Lower leg skin (tissue), 4 donors: ENCODE results near the gene C19orf33. TPM values are rescaled to one million over a fixed set of nuclear protein-coding genes. Genes with fewer than 3 reads are reported as not detected.

ENCODE experiments used
- DNase-seq, 2 donors: peaks; one replicate each; pipeline ENCODE4 v3.0.0-alpha.2; 2019; ENCODE audit warnings: low spot score in 2 of 2
- H3K4me3 ChIP-seq: fragments of 200-600 bp; sonication (generic); 2 replicates; pipeline ENCODE4 v1.5.1; 2017; ENCODE audit warnings: mild to moderate bottlenecking, low read depth; ENCODE audit not compliant: poor library complexity, severe bottlenecking
- POLR2A ChIP-seq, 2 donors: fragments of 450-650 bp; IDR thresholded peaks; one replicate each; pipeline ENCODE4 v1.6.1; 2016 to 2017; ENCODE audit warnings: antibody characterized with exemption in 2 of 2, mild to moderate bottlenecking in 1 of 2, moderate library complexity in 1 of 2
- WGBS, 2 donors: methylation state at CpG; one replicate each; pipeline ENCODE4 v1.1.5; 2018; 5-methylcytosine and 5-hydroxymethylcytosine counted together
- intact Hi-C: fragments of 100-400 bp; cut with DNase I; formaldehyde crosslinking; loops from one replicate; pipeline ENCODE4 v1.15.0; 2023; ENCODE audit warnings: low total_unique reads
- total RNA-seq, 4 donors: library from RNA; depleted of rRNA; stranded (reverse); fragments of >200 nt; gene quantifications; one replicate each; pipeline ENCODE4 v1.1.0, GENCODE V29; 2016
- TF ChIP-seq, protein P1 (sequence below), 3 donors: fragments of 450-650 bp; IDR thresholded peaks; one replicate each; pipeline ENCODE4 v1.5.1; 2016; ENCODE audit warnings: antibody characterized with exemption in 3 of 3, mild to moderate bottlenecking in 3 of 3, moderate library complexity in 2 of 3

The C19orf33 gene
- total RNA-seq, 4 donors from 2014 or later: 373 to 601 (median 426) TPM

DNA sequence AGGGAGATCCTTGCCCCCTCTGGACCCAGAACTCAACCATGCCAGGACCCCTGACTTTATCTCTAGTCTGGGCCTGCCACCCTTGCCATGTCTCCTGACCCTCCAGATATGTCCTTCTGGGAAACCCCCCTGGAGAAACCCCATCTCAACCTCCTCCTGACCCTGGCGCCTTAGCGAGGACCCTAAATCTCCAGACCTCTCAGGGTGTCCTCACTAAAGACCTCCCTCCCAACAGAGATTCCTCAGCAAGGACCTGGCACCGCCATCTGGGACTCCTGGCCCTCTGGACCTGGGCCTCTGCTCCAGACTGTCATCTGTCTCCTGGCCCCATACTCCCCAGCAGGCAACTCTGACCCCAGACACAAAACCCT lies 16.9 kb downstream of the C19orf33 start:
- 80 to 90% methylated on average over 3 of the region's 3 CpGs for WGBS, 2 donors
- intact Hi-C loops: no loop called here
- DNase-seq: no peak
- H3K4me3 ChIP-seq: no peak overlapping the region
- TF ChIP-seq, protein P1, sequence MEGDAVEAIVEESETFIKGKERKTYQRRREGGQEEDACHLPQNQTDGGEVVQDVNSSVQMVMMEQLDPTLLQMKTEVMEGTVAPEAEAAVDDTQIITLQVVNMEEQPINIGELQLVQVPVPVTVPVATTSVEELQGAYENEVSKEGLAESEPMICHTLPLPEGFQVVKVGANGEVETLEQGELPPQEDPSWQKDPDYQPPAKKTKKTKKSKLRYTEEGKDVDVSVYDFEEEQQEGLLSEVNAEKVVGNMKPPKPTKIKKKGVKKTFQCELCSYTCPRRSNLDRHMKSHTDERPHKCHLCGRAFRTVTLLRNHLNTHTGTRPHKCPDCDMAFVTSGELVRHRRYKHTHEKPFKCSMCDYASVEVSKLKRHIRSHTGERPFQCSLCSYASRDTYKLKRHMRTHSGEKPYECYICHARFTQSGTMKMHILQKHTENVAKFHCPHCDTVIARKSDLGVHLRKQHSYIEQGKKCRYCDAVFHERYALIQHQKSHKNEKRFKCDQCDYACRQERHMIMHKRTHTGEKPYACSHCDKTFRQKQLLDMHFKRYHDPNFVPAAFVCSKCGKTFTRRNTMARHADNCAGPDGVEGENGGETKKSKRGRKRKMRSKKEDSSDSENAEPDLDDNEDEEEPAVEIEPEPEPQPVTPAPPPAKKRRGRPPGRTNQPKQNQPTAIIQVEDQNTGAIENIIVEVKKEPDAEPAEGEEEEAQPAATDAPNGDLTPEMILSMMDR (IDR thresholded peaks at IDR 0.05): no peak
- TF ChIP-seq POLR2A (IDR thresholded peaks at IDR 0.05): no peak

DNA sequence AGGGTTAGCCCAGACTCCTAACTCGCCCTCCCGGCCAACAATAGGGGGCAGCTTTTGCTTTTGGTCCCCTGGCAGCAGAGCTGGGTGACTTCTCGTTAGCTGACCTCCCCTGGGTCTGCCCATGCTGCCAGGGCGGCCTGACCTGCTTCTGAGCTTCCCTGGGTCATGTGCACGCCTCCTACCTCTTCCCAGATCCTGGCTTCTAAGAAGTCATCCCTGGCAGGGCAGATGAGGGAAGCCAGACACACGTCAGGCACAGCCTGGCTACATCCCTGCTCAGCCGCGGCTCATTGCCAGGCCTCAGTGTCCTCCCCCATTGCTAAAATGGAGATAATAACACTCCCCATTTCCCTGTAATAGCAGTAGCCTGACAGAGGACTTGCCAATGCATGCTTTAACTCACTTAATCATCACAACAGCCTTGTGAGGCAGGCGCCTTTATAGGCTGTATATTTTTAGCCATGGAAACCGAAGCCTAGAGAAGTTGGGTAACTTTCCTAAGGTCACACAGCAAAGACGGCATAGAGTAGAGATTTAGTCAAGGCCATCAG lies 17.7 kb downstream of the C19orf33 start:
- 31 to 32% methylated on average over 11 of the region's 11 CpGs for WGBS, 2 donors
- intact Hi-C loops: no loop called here
- H3K4me3 ChIP-seq: no peak overlapping the region
- DNase-seq: no peak
- TF ChIP-seq, protein P1 (IDR thresholded peaks at IDR 0.05): no peak
- TF ChIP-seq POLR2A (IDR thresholded peaks at IDR 0.05): no peak

DNA sequence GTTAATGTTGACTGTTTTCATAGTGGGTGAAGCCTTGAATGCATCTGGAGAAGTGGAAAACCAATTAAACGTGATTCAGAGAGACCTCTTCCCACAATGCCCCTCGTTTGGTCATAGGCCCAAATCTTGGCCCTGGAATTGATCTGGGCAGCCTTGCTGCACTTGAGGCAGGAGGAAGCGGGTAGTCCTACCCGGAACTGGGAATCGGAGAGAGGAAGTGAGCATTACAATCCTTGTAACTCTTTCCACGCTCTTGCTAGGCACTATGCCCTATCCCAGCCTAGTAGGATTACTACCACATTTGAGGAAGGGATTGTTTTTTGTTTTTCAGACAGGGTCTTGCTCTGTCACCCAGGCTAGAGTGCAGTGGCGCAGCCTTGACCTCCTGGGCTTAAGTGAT lies 19.2 kb downstream of the C19orf33 start:
- TF ChIP-seq, protein P1 (IDR thresholded peaks at IDR 0.05): no peak
- TF ChIP-seq POLR2A (IDR thresholded peaks at IDR 0.05): no peak
- intact Hi-C loops: no loop called here
- H3K4me3 ChIP-seq: no peak overlapping the region
- WGBS, 2 donors: 55 to 56% methylated on average over 7 of the region's 7 CpGs
- no peak for DNase-seq

DNA sequence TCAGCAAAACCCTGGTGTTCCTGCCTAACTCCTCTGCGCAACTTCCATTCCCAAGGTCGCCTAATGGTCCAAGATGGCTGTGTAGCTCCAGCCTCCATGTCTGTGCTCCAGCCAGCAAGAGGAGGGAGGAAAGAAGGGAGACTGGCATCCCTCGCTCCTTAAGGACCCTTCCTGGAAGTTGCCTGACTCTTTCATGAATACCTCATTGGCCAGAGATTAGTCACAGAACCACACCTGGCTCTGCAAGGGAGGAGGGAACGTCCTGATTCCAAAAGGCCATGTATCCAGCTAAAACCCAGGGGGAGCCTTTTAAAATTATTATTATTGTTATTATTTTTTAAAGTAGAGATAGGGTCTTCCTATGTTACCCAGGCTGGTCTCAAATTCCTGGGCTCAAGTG lies 20.4 kb downstream of the C19orf33 start:
- TF ChIP-seq, protein P1 (IDR thresholded peaks at IDR 0.05): no peak
- TF ChIP-seq POLR2A (IDR thresholded peaks at IDR 0.05): no peak
- no peak overlapping the region for H3K4me3 ChIP-seq
- DNase-seq: no peak
- intact Hi-C loops: no loop called here
- 75 to 77% methylated on average over 4 of the region's 4 CpGs for WGBS, 2 donors

DNA sequence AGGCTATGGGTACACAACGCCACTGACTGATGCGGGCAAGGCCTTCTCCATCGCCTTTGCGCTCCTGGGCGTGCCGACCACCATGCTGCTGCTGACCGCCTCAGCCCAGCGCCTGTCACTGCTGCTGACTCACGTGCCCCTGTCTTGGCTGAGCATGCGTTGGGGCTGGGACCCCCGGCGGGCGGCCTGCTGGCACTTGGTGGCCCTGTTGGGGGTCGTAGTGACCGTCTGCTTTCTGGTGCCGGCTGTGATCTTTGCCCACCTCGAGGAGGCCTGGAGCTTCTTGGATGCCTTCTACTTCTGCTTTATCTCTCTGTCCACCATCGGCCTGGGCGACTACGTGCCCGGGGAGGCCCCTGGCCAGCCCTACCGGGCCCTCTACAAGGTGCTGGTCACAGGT lies 22.5 kb downstream of the C19orf33 start:
- 91 to 94% methylated on average over 21 to 22 of the region's 22 CpGs for WGBS, 2 donors
- no peak for DNase-seq
- TF ChIP-seq, protein P1 (IDR thresholded peaks at IDR 0.05): no peak
- TF ChIP-seq POLR2A (IDR thresholded peaks at IDR 0.05): no peak
- H3K4me3 ChIP-seq: no peak overlapping the region
- intact Hi-C loops: loop anchor here (5.0 kb wide), 1 partner anchor 319 kb away; no protein-coding TSS in a partner anchor

DNA sequence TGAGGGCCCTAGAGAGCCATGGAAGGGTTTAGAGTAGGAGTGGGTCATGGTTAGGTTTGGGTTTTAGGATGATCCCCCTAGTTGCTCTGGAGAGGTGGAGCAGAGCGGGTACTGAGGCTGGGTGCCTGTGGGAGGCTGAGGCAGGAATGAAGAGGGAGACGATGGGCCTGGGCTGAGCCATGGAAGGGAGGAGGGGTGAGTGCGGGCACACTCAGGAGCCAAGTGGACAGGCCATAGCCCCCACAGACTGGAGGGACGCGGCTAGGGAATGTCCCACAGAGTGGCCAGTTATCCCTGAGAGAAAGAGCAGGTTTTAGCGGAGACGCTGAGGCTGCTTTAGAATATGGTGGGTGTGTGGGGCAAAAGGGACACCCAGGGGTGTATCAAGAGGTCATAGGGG lies 25.6 kb downstream of the C19orf33 start:
- DNase-seq: no peak
- intact Hi-C loops: loop anchor here (5.0 kb wide), 2 partner anchors 87 to 322 kb away; no protein-coding TSS in a partner anchor
- no peak overlapping the region for H3K4me3 ChIP-seq
- TF ChIP-seq POLR2A (IDR thresholded peaks at IDR 0.05): no peak
- TF ChIP-seq, protein P1 (IDR thresholded peaks at IDR 0.05): no peak
- 94 to 99% methylated on average over 7 of the region's 7 CpGs for WGBS, 2 donors
